Raji (cell line): ENCODE results near the gene MYH7.

ENCODE experiments used
- POLR2A ChIP-seq: IDR thresholded peaks from 2 replicates; pipeline ENCODE4 v1.6.1; 2011; ENCODE audit warnings: low read depth, low read length, control low read depth; ENCODE audit not compliant: insufficient read depth

The MYH7 gene

DNA sequence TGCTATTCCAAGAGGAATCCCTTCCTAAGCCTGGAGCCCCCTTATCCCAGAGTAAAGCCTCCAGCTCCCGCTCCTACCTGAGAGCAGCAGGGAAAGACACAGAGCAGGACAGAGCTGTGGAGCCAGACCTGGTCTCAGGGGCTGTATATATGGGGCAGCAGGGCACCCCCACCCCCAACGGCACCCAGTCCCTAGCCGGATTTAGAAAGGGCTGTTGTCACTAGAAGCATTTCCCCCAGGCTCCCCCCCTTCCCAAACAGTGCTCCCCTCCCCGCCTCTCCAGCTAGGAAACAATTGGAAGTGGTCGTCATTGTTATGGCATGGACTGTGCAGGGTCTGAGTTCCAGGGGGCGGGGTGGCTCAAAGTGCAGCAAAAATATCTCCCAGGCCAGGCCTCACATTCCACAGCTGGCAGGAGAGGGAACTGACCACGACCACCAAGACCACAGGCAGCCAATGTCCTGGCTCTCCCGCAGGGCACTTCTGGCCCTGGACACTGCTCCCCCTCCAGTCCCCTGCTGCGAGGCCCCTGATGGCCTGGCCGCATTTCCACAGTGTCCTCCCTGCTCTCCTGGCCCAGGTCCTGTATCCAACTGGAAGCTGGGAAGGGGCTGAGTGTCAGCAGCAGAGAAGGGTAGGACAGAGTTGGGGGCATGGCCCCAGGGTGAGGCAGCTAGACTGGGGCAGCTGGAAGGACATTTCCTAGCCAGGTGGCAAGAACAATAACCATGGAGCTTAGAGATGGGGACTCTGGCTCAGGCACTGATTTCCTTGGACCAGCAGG lies at the start of gene MYH7:
Gene MYH7 (minus strand): TSS at position 118 of the 784 bp plus-strand sequence. CDS start 1,928 bp downstream, outside the sequence.
- TF ChIP-seq POLR2A: no peak

DNA sequence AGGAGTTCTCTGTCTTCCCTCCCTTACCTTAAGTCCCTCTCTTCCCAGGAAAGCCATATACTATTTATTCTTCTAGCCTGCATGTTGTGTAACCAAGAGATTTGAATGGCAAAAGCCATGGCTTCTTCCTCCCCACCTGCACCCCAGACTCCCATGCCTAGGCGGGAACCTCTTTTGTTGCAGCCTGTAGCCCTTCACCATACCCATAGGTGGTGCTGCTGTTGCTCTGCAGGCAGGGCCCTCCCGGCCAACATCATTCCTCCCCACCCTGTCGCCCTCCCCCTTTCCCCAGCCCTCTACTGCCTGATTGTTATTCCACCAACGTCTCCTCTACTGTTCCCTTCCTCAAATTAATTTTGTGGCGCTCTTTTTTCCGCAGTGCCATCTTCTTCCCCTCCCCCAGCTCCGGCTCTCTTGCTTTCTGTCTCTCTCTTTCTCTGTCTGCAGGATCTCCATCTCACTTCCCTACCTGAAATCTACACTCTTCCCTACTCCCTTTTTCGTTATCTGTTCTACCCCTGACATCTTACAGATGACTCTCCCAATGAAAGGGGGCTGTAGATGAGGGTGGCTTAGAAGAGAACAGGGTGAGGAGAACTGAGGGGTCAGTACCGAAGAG lies 47.9 kb upstream of the MYH7 start:
- TF ChIP-seq POLR2A: no peak

GRCh38 chr14:23482823-23483148 lies 47.3 kb upstream of the MYH7 start:
- no peak for TF ChIP-seq POLR2A

GRCh38 chr14:23481979-23482822 lies 46.7 kb upstream of the MYH7 start:
- no peak for TF ChIP-seq POLR2A

GRCh38 chr14:23481362-23481970 lies 46.0 kb upstream of the MYH7 start:
- no peak for TF ChIP-seq POLR2A

- TF ChIP-seq POLR2A: no peak
These were observed 42.8 kb upstream of the MYH7 start for GRCh38 chr14:23478109-23478759.

DNA sequence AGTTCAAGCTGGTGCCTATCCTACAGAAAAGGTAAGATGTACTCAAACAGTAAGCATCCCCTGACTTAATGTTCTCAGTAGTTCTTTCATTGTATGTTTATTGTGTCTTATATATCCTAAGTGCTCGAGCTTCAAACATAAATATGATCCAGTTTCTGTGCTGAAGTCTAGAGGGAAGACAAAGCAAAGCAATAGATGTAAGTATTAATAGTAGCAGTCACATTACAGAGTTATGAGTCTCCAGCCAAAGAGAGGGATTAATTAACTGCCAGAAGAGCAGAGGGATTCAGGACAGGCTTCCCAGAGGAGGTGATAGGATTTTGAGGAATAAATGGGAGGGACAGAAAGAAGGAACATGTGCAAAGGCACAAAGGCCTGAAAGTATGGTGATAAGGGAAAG lies 35.5 kb upstream of the MYH7 start:
- no peak for TF ChIP-seq POLR2A

- no peak for TF ChIP-seq POLR2A
These were observed 34.5 kb upstream of the MYH7 start for GRCh38 chr14:23469906-23470403.

DNA sequence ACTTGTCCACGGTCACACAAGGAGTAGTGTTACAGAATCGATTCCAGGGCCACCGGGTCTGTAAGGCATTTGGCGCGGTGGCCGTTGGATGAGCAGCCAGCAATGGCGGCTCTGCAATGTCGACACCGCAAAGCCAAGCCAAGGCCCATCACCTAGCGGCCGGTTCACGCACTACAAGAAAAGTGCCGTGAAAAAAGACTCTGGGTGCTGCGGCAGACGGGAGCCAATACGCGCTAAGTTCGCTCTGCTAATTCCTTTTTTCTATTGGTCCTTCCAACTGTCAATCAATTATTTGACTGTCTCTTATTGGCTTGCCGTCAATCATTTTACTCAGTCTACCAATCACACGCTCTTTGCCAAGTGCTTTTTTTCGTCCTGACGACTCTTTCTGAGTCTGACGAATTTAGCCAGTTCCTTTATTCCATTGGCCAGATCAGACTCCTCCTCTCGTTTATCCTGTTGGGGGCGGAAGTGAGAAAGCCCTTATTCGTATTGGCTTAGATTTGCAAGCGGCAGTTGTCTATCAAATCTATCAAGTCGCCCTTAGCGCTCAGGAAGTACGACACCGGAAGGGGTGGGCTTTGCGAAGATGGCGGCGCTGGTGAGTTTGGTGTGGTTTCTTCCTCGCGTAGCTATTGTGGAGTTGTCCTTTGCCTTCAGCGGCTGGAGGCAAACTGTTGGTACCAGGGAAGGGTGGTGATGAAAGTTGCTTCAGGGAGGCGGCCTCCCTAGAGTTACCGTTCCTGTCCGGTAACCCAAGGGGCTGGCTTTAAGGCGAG lies 33.9 kb upstream of the MYH7 start, which contains the start of gene NGDN:
Gene NGDN (plus strand): TSS at position 577 of the 779 bp plus-strand sequence. CDS start 13 bp downstream, at position 590.
- TF ChIP-seq POLR2A: peak; percentile 80

DNA sequence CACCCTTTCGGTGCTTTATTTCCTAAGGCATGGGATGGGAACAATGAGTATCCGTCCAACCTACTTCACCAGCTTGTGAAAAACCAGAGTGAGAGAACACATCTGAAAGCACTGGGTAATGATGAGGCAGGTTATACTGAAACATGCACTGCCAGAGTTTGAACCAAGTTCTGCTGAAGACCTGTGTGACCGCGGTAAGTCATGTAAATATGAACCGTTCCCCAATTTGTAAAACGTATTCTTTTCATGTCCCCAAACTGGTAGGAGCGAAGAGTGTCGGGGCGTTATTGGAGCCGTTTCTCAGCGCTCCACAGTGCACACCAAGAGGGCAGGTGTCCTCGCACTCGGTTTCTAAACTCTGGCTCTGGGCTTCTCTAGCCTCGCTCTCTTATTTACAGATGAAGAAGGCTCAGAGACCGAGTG lies 33.3 kb upstream of the MYH7 start:
- TF ChIP-seq POLR2A: no peak

DNA sequence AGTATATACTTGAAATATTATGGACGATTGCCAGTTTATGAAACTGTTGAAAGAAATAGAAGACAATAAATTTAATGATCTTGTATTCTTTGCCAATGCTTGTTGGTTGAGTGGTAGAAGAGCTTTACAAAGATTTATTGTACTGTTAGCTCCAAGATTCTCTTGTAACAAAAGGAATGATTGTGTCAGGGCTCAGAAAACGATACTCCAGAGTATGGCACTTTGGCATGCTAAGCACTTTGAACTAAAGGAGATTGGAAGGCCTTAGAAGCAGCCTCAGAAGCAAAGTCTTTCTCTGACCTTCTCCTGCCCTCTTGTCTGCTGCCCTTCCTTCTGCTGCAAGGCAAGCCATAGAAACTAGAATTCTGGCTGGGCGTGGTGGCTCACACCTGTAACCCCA lies 29.8 kb upstream of the MYH7 start:
- no peak for TF ChIP-seq POLR2A

GRCh38 chr14:23464700-23465099 lies 29.2 kb upstream of the MYH7 start:
- no peak for TF ChIP-seq POLR2A

- TF ChIP-seq POLR2A: no peak
These were observed 25.5 kb upstream of the MYH7 start for GRCh38 chr14:23460960-23461359.

DNA sequence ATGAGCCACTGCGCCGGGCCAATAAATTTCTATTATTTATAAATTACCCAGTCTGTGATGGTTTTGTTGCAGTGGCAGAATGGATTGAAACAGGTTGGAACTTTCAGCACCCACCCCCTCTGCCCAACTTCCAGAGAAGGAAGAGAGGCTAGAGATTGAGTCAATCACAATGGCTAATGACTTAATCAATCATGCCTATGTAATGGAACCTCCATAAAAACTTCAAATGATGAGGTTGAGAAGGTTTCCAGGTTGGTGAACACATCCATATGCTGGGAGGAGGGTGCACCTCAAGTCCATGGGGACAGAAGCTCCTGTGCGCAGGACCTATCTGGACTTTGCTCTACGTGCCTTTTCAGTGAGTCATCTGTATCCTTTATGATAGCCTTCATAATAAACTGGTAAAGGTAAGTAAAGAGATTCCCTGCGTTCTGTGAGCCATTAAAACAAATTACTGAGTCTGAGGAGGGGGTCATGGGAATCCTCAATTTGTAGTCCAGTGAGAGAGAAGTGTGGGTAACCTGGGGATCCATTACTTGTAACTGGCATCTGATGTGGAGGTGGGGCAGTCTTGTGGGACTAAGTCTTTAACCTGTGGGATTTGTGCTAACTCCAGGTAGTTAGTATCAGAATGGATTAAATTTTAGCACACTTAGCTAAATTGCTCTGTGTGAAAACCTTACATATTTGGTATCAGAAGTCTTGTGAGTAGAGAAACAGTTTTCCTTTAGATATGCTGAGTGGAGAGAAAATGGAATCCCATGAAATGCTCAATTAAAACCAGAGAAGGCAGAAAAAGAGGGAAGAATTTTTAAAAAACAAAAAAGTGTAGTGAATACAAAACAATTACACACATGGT lies 22.4 kb upstream of the MYH7 start:
- no peak for TF ChIP-seq POLR2A
